RWPE1 (cell line): ENCODE data around the gene RCBTB2.
A peak's percentile ranks its signal among the peaks of the same experiment; 100 is the strongest.

Experiments used
- CTCF ChIA-PET: fragments of 350-600 bp; sonication (Branson Sonifier 250); formaldehyde crosslinking; extraction: SDS; loops from one replicate; lab custom pipeline; 2021; lab: Yijun Ruan, JAX
- POLR2A ChIA-PET: fragments of 400-600 bp; formaldehyde crosslinking; extraction: SDS; loops from one replicate; lab custom pipeline; 2020; ENCODE audit warnings: antibody characterized with exemption; ENCODE audit not compliant: low non-redundant PET; lab: Yijun Ruan, JAX
- DNase-seq: peaks from one replicate; pipeline ENCODE4 v3.0.0; 2012; ENCODE audit warnings: low spot score
- H3K27ac ChIP-seq: fragments of 450-650 bp; 2 replicates; pipeline ENCODE4 v1.5.1; 2017
- TF ChIP-seq, protein P1 (sequence below): fragments of 450-650 bp; conservative IDR thresholded peaks from 2 replicates; pipeline ENCODE4 v1.5.1; 2017; ENCODE audit warnings: low read depth, mild to moderate bottlenecking

RCBTB2 gene

DNA sequence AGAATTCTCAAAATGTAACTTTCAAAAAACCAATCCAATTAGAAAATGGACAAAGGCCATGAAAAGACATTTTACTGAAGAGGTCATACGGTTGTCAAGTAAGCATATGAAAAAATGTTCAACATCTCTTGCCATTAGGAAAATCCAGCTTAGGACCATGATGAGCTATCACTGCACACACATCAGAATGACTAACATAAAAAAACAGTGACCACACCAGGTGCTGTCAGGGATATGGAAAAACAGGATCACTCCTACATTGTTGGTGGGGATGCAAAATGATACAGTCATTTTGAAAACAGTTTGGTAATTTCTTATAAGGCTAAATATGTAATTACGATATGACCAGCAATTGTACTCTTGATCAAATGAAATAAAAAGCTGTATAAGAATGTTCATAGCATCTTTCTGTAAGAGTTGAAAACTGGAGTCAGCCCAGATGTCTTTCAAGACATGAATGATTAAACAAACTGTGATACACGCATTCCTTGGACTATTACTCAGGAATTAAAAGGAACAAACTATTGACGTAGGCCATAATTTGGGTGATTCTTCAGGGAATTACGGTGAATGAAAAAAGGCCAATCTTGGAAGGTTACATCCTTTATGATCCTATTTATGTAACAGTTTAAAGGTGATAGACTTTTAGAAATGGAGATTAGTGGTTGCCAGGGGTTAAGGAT, 26.9 kb upstream of the RCBTB2 start:
- TF ChIP-seq, protein P1, sequence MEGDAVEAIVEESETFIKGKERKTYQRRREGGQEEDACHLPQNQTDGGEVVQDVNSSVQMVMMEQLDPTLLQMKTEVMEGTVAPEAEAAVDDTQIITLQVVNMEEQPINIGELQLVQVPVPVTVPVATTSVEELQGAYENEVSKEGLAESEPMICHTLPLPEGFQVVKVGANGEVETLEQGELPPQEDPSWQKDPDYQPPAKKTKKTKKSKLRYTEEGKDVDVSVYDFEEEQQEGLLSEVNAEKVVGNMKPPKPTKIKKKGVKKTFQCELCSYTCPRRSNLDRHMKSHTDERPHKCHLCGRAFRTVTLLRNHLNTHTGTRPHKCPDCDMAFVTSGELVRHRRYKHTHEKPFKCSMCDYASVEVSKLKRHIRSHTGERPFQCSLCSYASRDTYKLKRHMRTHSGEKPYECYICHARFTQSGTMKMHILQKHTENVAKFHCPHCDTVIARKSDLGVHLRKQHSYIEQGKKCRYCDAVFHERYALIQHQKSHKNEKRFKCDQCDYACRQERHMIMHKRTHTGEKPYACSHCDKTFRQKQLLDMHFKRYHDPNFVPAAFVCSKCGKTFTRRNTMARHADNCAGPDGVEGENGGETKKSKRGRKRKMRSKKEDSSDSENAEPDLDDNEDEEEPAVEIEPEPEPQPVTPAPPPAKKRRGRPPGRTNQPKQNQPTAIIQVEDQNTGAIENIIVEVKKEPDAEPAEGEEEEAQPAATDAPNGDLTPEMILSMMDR: no peak
- H3K27ac ChIP-seq: no peak overlapping the region
- ChIA-PET CTCF (no interaction called here), POLR2A (no interaction called here)
- peak; percentile 21 for DNase-seq

GRCh38 chr13:48556817-48557216, 23.9 kb upstream of the RCBTB2 start:
- CTCF ChIA-PET: no interaction called here
- TF ChIP-seq, protein P1: no peak

DNA sequence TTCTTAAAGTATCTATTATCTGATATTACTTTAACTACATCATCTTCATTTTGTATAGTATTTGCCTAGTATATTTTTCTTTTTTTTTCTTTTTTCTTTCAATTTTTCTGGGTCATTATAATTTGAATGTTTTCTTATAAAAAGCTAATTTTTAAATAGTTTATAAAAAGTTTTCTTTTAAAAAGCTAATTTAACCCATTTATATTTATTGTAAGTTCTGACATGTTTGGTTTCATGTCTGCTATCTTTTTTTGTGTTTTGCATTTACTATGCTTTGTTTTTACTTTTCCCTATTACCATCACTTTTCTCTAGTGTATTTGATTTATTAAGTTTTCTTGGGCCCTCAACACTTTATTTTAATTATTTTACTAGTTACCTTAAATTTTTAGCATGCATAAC, 22.6 kb upstream of the RCBTB2 start:
- TF ChIP-seq, protein P1: no peak
- POLR2A ChIA-PET: no interaction called here
- no peak overlapping the region for H3K27ac ChIP-seq
- CTCF ChIA-PET: interaction anchor here (0.6 kb wide), 2 partner anchors 76 to 429 kb away, joined by 3 to 6 read pairs; no protein-coding TSS in a partner anchor
- no peak for DNase-seq

More at GRCh38 chr13:48556817-48557216, 23.9 kb upstream of the RCBTB2 start:
- POLR2A ChIA-PET: no interaction called here
- no peak overlapping the region for H3K27ac ChIP-seq
- no peak for DNase-seq

- DNase-seq: no peak
- TF ChIP-seq, protein P1: no peak
- no peak overlapping the region for H3K27ac ChIP-seq
- ChIA-PET POLR2A (no interaction called here), CTCF (interaction anchor here (0.8 kb wide), 1 partner anchor 25 kb away, joined by 5 read pairs; no protein-coding TSS in a partner anchor)
Observed at GRCh38 chr13:48551329-48551728, 18.4 kb upstream of the RCBTB2 start.

- H3K27ac ChIP-seq: no peak overlapping the region
- DNase-seq: no peak
- ChIA-PET POLR2A (no interaction called here), CTCF (no interaction called here)
- TF ChIP-seq, protein P1: no peak
Observed at GRCh38 chr13:48549658-48550057, 16.8 kb upstream of the RCBTB2 start.

GRCh38 chr13:48547663-48548092, 14.8 kb upstream of the RCBTB2 start:
- no peak for DNase-seq
- POLR2A ChIA-PET: no interaction called here
- CTCF ChIA-PET: interaction anchor here (0.6 kb wide), 1 partner anchor 32 kb away, joined by 3 read pairs; no protein-coding TSS in a partner anchor
- no peak overlapping the region for H3K27ac ChIP-seq
- TF ChIP-seq, protein P1: no peak
